Skin of body (tissue), 2 donors: ENCODE results near the gene TOMM20. TPM values are rescaled to one million over a fixed set of nuclear protein-coding genes. Genes with fewer than 3 reads are reported as not detected.
A peak's percentile ranks its signal among the peaks of the same experiment; 100 is the strongest.
"Not testable (repeated sequence)": the region's sequence is repeated elsewhere in the genome, so short reads cannot be mapped to it uniquely, and the experiment has no call there.

Source experiments
- DNase-seq: peaks from one replicate; lab custom pipeline; 2025; lab: John Stamatoyannopoulos, UW
- total RNA-seq: library from RNA; depleted of rRNA; stranded (reverse); fragments of >200 nt; gene quantifications from one replicate; pipeline ENCODE4 v1.2.3, GENCODE V29; 2014

The TOMM20 gene
- 77.9 TPM for total RNA-seq

GRCh38 chr1:235128456-235129328, at the start of gene TOMM20:
Gene TOMM20 (minus strand): TSS chr1:235128837. CDS start chr1:235128715, 122 bp downstream.
- DNase-seq: peak; percentile 98

- DNase-seq: no peak
Observed at GRCh38 chr1:235176486-235176885, 47.8 kb upstream of the TOMM20 start.

- no peak for DNase-seq
Observed at GRCh38 chr1:235169986-235170385, 41.3 kb upstream of the TOMM20 start.

GRCh38 chr1:235168375-235168774, 39.7 kb upstream of the TOMM20 start:
- no peak for DNase-seq

GRCh38 chr1:235161685-235162327, 33.2 kb upstream of the TOMM20 start:
- DNase-seq: no peak

- peak; percentile 86 for DNase-seq
Observed at GRCh38 chr1:235160957-235161684, 32.5 kb upstream of the TOMM20 start, which contains the start of gene RBM34. Gene RBM34 (minus strand): TSS chr1:235161250. CDS start chr1:235161226, 24 bp downstream.

- DNase-seq: peak; percentile 72
Observed at GRCh38 chr1:235160383-235160956, 31.8 kb upstream of the TOMM20 start.

- not testable (repeated sequence) for DNase-seq
Observed at GRCh38 chr1:235159930-235160329, 31.3 kb upstream of the TOMM20 start.

- DNase-seq: not testable (repeated sequence)
Observed at GRCh38 chr1:235159284-235159683, 30.6 kb upstream of the TOMM20 start.

- DNase-seq: no peak
Observed at GRCh38 chr1:235158680-235159079, 30.0 kb upstream of the TOMM20 start.

- no peak for DNase-seq
Observed at GRCh38 chr1:235157150-235157549, 28.5 kb upstream of the TOMM20 start.

GRCh38 chr1:235156740-235157139, 28.1 kb upstream of the TOMM20 start:
- DNase-seq: no peak

GRCh38 chr1:235156265-235156664, 27.6 kb upstream of the TOMM20 start:
- DNase-seq: no peak

GRCh38 chr1:235152235-235152634, 23.6 kb upstream of the TOMM20 start:
- no peak for DNase-seq

GRCh38 chr1:235151033-235151432, 22.4 kb upstream of the TOMM20 start:
- no peak for DNase-seq

- DNase-seq: no peak
Observed at GRCh38 chr1:235149824-235150223, 21.2 kb upstream of the TOMM20 start.

- DNase-seq: no peak
Observed at GRCh38 chr1:235147269-235147668, 18.6 kb upstream of the TOMM20 start.

GRCh38 chr1:235145639-235146038, 17.0 kb upstream of the TOMM20 start:
- DNase-seq: no peak

- no peak for DNase-seq
Observed at GRCh38 chr1:235142991-235143390, 14.4 kb upstream of the TOMM20 start.

- DNase-seq: no peak
Observed at GRCh38 chr1:235139315-235139714, 10.7 kb upstream of the TOMM20 start.

- no peak for DNase-seq
Observed at GRCh38 chr1:235138821-235139220, 10.2 kb upstream of the TOMM20 start.

GRCh38 chr1:235136111-235136510, 7.5 kb upstream of the TOMM20 start:
- no peak for DNase-seq
